H1 (cell line): ENCODE results near the gene PHACTR2. TPM values are rescaled to one million over a fixed set of nuclear protein-coding genes. Genes with fewer than 3 reads are reported as not detected.

Experiments
- ASH2L ChIP-seq: fragments of 200-600, 300-600 bp; sonication (generic); IDR thresholded peaks from one replicate; pipeline ENCODE4 v1.7.1; 2017; ENCODE audit warnings: low read length
- KDM5A ChIP-seq: fragments of 200-600 bp; IDR thresholded peaks from 2 replicates; pipeline ENCODE4 v1.7.1; 2012; ENCODE audit warnings: mild to moderate bottlenecking, low read length, inconsistent platforms, mixed read lengths
- POU5F1 ChIP-seq: IDR thresholded peaks from 2 replicates; pipeline ENCODE4 v1.6.1; 2011; ENCODE audit warnings: low read depth, mild to moderate bottlenecking, low read length, moderate library complexity
- TEAD4 ChIP-seq: IDR thresholded peaks from 2 replicates; pipeline ENCODE4 v1.6.1; 2012; ENCODE audit warnings: low read depth, low read length, inconsistent platforms, mixed read lengths
- polyA plus RNA-seq, 7 experiments: library from polyadenylated mRNA; depleted of rRNA in 3 of 7; stranded (reverse) in 5 of 7; unstranded in 2 of 7; fragments of >200 nt in 5 of 7; fragments of 200-250 nt in 2 of 7; gene quantifications; 1 replicate in 5 of 7; 2 replicates in 1 of 7; 4 replicates in 1 of 7; pipeline versions ENCODE4 v1.2.1 to v1.2.3, GENCODE V29; 2011 to 2013; ENCODE audit warnings: missing spikeins in 2 of 7, mixed read lengths in 2 of 7
- total RNA-seq: library from RNA; stranded (reverse); fragmentation: NEBNext Ultra II Directional; extraction: Animal tissue kit (Norgen Biotek cat#: 25700); gene quantifications from 2 replicates; pipeline ENCODE4 v1.2.1, GENCODE V29; 2021
- TF ChIP-seq, protein P1 (sequence below): IDR thresholded peaks from 2 replicates; pipeline ENCODE4 v1.6.1; 2012; ENCODE audit warnings: low read length, inconsistent platforms

Gene PHACTR2
- total and polyA plus RNA-seq, 2 of the 8 experiments (the other 6 are each of a cell fraction or from before 2014, with no cell fraction given) = 16.9 to 131 TPM

DNA sequence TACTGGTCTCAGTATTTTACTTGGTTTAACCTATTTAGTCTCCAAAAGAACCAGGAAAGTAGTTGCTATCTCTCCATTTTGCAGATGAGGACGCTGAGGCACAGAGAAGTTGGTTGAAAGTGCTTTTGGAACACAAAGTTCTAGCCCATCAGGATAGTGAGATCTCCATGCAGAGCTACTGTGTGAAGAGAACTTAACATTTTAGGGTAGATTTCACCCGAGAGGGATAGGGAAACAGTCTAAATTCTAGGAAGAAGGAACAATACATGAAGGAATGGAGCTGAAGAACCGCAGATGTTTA lies 65.1 kb downstream of the PHACTR2 start (continued):
- TF ChIP-seq, protein P1, sequence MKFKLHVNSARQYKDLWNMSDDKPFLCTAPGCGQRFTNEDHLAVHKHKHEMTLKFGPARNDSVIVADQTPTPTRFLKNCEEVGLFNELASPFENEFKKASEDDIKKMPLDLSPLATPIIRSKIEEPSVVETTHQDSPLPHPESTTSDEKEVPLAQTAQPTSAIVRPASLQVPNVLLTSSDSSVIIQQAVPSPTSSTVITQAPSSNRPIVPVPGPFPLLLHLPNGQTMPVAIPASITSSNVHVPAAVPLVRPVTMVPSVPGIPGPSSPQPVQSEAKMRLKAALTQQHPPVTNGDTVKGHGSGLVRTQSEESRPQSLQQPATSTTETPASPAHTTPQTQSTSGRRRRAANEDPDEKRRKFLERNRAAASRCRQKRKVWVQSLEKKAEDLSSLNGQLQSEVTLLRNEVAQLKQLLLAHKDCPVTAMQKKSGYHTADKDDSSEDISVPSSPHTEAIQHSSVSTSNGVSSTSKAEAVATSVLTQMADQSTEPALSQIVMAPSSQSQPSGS = no peak
- TF ChIP-seq TEAD4 (no peak), POU5F1 (no peak), KDM5A (no peak), ASH2L (no peak)
